ENCODE results near the gene E2F7.
A peak's percentile ranks its signal among the peaks of the same experiment; 100 is the strongest.

E2F7 gene

GRCh38 chr12:77010691-77011548, 54.4 kb downstream of the E2F7 start:
- DNase-seq = peak; percentile 53

GRCh38 chr12:77007476-77007875, 57.9 kb downstream of the E2F7 start:
- DNase-seq = no peak

DNA sequence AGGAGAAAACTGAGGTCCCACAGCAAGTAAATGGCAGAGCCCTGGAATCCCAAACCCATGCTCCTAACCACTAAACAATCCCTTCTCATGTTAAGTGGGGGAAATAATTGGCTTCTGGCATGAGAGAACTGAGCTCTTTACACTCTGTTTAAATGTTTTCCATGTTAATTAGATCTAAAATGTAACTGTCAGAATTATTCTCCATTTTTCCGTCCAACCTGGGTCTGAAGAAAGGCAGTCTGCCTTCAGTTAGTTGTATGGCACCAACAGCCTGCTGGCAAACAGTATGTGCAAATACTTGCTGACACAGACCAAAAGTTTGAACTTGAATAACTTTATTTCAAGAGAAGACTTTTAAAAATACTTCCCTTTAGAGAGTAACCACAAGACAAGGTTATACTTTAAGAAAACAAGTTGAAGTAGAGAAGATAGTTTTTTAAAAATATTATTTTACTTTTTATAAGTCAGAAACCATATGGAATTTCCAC, 59.7 kb downstream of the E2F7 start:
- DNase-seq = no peak

GRCh38 chr12:77003914-77004313, 61.5 kb downstream of the E2F7 start:
- DNase-seq = no peak

DNA sequence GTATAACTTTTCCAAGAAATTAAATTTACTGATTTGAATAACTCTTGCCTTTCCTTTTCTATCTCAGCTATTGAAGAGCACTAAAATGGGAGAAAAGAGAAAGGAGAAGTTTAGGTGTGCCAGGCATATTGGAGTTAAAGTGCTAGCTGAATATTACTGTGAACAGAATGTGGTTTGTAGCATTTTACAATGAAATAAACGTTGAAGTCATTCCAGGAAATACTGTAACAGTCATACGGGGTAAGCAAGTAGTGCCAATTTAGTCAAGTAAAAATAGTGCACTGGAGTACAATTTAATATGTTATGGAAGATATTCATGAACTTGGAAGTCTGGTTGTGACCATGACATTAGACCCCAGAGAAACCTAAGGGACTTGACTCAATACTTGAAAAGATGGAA, 62.1 kb downstream of the E2F7 start:
- DNase-seq = no peak

- no peak for DNase-seq
Measured at GRCh38 chr12:77002382-77002781, 63.0 kb downstream of the E2F7 start.

GRCh38 chr12:77001276-77001675, 64.1 kb downstream of the E2F7 start:
- no peak for DNase-seq

- no peak for DNase-seq
Measured at GRCh38 chr12:76998908-76999556, 66.3 kb downstream of the E2F7 start.

DNA sequence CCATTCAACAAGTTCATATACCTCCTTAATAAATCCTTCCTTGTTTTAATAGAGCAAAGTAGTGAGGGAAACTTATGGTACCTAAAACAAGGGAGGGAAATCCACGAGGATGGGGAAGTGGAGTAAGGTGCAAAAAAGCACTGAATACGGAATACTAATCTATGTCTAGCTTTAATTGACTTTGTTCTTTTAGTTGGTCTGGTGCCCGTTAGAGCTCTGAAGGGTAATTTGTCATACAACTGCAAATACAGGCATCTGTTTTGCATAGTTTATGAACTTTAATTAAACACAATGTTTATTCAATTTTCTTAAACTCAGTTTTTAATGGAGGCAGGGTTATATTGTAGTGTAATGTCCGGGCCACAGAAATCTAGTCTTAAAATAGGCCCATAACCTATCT, 67.0 kb downstream of the E2F7 start:
- DNase-seq = no peak

GRCh38 chr12:76997011-76997780, 68.2 kb downstream of the E2F7 start:
- no peak for DNase-seq

DNA sequence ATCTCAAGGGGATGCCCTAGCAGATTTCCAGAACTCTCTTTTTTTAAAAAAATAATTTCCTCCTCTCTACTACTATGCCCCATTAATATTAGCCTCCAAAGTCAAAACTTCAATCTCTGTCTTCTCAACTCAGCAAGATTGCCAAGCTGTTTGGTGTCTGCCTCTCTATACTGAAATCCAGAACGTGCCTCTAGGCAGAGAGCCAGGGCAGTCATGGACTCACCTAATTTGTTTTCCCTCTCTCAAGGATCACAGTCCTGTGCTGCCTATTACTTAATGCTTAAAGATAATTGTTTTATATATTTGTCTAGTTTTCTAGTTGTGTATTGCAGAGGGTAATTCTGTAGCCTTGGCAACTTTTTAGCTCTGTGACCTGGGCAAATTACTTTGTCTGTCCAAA, 74.7 kb downstream of the E2F7 start:
- DNase-seq = no peak

GRCh38 chr12:76984566-76984965, 80.8 kb downstream of the E2F7 start:
- no peak for DNase-seq

- no peak for DNase-seq
Measured at GRCh38 chr12:76983420-76983819, 81.9 kb downstream of the E2F7 start.

- no peak for DNase-seq
Measured at GRCh38 chr12:76980196-76980595, 85.2 kb downstream of the E2F7 start.

DNA sequence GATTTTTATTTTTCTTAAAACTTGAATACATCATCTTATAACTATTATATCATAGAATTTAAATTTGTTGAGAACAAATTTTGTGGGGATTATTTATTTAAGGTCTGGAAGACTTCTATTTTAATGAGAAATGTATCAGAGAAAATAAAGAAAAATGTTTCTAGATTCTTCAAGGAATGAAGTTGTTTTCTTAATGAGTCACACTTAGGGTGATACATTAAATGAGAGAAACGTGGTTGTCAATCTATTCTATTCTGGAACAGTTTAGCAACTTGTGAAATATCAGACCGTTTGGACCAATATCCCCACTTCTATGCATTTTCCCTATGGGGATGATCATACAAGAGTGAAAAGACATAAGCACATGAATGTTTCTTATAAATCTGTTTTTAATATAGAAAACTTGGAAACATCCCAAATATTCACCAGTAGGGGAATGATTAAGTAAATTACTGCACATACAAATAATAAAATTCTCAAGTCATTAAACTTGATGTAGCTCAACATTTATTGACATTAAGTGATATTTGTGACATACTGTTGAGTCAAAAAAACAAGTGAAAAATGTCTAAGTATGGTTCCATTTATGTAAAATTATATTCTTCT, 88.5 kb downstream of the E2F7 start:
- no peak for DNase-seq
